ENCODE data around the gene SMC1B. TPM values are rescaled to one million over a fixed set of nuclear protein-coding genes. Genes with fewer than 3 reads are reported as not detected.

The SMC1B gene
- total and polyA plus RNA-seq, 9 of the 15 experiments (the other 6 are each of a cell fraction or from before 2014, with no cell fraction given): 0.03 TPM; not detected in 8

DNA sequence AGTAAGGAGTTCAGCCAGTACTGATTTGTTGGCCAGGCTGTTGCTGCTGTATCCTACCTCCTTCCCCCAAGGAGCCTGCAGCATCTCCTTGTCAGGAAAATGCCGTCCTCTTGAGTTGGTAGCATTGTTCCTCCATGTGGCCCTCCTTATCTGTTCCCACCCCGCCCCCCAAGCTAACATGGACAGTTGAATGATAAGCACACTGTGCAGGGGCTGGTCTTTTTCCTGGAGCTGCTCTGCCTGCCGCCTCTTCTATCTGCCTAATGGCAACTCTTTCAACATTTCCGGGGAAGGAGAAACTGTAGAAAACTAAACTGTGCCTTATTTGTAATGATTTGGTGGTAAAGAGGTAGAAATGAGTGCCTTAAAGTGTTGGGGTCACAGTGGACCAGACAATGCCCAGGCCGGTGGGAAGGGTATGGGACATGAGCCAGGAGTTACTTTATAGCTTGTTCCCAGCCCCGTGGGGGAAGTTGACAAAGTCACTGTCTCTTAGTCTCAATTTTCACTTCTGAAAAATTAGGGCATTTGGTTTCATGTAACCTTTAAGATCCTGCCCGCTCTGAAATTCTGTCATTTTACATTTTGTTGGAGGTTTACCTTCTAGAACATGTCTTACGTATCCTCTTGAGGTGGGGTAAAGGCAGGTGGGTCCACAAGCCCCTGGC is 99.2 kb downstream of the SMC1B start (continued):
- TF ChIP-seq ATF1 (CRISPR knock-in tag; IDR thresholded peaks at IDR 0.05): no peak
- TF ChIP-seq ATF1 (tag; IDR thresholded peaks at IDR 0.05): no peak
- TF ChIP-seq HDAC8 (tag; IDR thresholded peaks at IDR 0.05): no peak
- peak; percentile 82 for TF ChIP-seq TCF3 (CRISPR knock-in tag; IDR thresholded peaks at IDR 0.05)
- TF ChIP-seq NFATC3 (IDR thresholded peaks at IDR 0.05): no peak
- TF ChIP-seq CREBBP (IDR thresholded peaks at IDR 0.05; ENCODE audit: low read depth, low read length): no peak
- peak; percentile 43; the same call in 1 of the 2 replicates for TF ChIP-seq POLR2A (conservative IDR thresholded peaks at IDR 0.05)
- TF ChIP-seq MCM5 (IDR thresholded peaks at IDR 0.05; ENCODE audit: low read depth): no peak
- TF ChIP-seq SIRT6 (IDR thresholded peaks at IDR 0.05; ENCODE audit: low read depth, low read length): no peak
- no peak for TF ChIP-seq SIN3A (IDR thresholded peaks at IDR 0.05; ENCODE audit: borderline replicate concordance in 2 of 2, control insufficient read depth in 1 of 2, low read depth in 2 of 2, low read length in 2 of 2)
- TF ChIP-seq ZNF12 (CRISPR knock-in tag; IDR thresholded peaks at IDR 0.05): no peak
- no peak for TF ChIP-seq CBFB (CRISPR knock-in tag; IDR thresholded peaks at IDR 0.05)
- no peak for TF ChIP-seq ZC3H4 (CRISPR knock-in tag; IDR thresholded peaks at IDR 0.05; ENCODE audit: borderline replicate concordance)
- no peak for TF ChIP-seq WHSC1 (IDR thresholded peaks at IDR 0.05; ENCODE audit: low read length)
- TF ChIP-seq SLC30A9 (CRISPR knock-in tag; IDR thresholded peaks at IDR 0.05): no peak
- no peak for TF ChIP-seq ZNF24 (IDR thresholded peaks at IDR 0.05)
- TF ChIP-seq ZNF785 (CRISPR knock-in tag; IDR thresholded peaks at IDR 0.05): no peak
- no peak for TF ChIP-seq PTTG1 (tag; IDR thresholded peaks at IDR 0.05; ENCODE audit: low read depth)
- no peak for TF ChIP-seq ZBTB8A (IDR thresholded peaks at IDR 0.05; ENCODE audit: partially characterized antibody)
- TF ChIP-seq U2AF1 (optimal IDR thresholded peaks at IDR 0.05; ENCODE audit: low read depth, low read length): no peak
- TF ChIP-seq, protein P1, sequence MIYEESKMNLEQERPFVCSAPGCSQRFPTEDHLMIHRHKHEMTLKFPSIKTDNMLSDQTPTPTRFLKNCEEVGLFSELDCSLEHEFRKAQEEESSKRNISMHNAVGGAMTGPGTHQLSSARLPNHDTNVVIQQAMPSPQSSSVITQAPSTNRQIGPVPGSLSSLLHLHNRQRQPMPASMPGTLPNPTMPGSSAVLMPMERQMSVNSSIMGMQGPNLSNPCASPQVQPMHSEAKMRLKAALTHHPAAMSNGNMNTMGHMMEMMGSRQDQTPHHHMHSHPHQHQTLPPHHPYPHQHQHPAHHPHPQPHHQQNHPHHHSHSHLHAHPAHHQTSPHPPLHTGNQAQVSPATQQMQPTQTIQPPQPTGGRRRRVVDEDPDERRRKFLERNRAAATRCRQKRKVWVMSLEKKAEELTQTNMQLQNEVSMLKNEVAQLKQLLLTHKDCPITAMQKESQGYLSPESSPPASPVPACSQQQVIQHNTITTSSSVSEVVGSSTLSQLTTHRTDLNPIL (CRISPR knock-in tag; IDR thresholded peaks at IDR 0.05): no peak
- TF ChIP-seq CEBPB (tag; IDR thresholded peaks at IDR 0.05): peak; percentile 53; the same call in 1 of the 2 replicates
- no peak for TF ChIP-seq ZNF780A (CRISPR knock-in tag; IDR thresholded peaks at IDR 0.05)
- TF ChIP-seq ATF3 (IDR thresholded peaks at IDR 0.05): no peak
- TF ChIP-seq ATF3 (CRISPR knock-in tag; conservative IDR thresholded peaks at IDR 0.05): no peak
- TF ChIP-seq ZNF696 (CRISPR knock-in tag; conservative IDR thresholded peaks at IDR 0.05): no peak
- TF ChIP-seq IFI16 (CRISPR knock-in tag; IDR thresholded peaks at IDR 0.05): no peak
- TF ChIP-seq NONO (IDR thresholded peaks at IDR 0.05; ENCODE audit: low read depth in 2 of 2, low read length in 1 of 2): no peak
- TF ChIP-seq NBN (IDR thresholded peaks at IDR 0.05; ENCODE audit: low read depth): 0 out of 2 replicates have a peak, but pooled peaks have one; percentile 23
- TF ChIP-seq MEIS2 (IDR thresholded peaks at IDR 0.05; ENCODE audit: partially characterized antibody): peak; percentile 14
- no peak for TF ChIP-seq HNRNPL (IDR thresholded peaks at IDR 0.05; ENCODE audit: low read depth, low read length)

Measured in K562 (cell line).